GM10266 (cell line): ENCODE measurements around the gene MECP2.
A peak's percentile ranks its signal among the peaks of the same experiment; 100 is the strongest.

Experiments
- DNase-seq: peaks from one replicate; pipeline ENCODE4 v3.0.0; 2012; ENCODE audit errors: extremely low spot score
- TF ChIP-seq, protein P1 (sequence below): IDR thresholded peaks from 2 replicates; pipeline ENCODE4 v1.5.1; 2012; ENCODE audit warnings: mild to moderate bottlenecking, low read depth; ENCODE audit not compliant: control insufficient read depth, insufficient read depth; ENCODE audit errors: missing control alignments

Gene MECP2

DNA sequence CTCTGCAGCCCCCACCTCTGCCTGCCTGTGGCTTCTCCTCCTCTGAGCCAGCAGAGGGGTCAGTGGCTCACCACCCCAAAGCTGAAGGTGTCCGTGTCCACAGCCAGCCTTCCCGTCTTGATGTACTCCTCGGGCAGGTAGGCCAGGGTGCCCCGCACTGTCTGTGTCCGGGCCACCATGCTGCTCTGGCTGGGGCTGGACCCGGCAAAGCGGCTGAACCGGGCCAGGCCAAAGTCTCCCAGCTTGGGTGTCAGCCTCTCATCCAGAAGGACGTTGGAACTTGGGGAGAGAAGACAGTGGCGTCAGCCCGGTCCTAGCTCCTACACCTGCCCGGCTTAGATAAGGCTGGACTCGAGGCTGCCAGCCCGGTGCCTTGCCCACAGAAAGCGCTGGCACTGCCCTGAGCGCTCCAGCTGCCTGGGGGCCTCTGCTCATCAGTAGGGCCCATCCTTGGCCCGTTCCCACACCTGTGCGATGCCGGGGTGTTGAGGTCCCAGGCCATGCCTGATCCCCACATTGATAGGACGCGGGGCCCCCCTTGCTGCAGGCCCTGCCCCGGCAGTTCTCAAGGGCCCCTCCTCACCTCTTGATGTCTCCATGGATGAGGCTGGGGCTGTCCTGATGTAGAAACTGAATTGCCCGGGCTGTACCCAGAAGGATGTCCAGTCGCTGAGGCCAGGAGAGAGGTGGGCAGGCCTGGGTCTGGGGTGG lies 81.0 kb downstream of the MECP2 start:
- no peak for DNase-seq
- TF ChIP-seq, protein P1, sequence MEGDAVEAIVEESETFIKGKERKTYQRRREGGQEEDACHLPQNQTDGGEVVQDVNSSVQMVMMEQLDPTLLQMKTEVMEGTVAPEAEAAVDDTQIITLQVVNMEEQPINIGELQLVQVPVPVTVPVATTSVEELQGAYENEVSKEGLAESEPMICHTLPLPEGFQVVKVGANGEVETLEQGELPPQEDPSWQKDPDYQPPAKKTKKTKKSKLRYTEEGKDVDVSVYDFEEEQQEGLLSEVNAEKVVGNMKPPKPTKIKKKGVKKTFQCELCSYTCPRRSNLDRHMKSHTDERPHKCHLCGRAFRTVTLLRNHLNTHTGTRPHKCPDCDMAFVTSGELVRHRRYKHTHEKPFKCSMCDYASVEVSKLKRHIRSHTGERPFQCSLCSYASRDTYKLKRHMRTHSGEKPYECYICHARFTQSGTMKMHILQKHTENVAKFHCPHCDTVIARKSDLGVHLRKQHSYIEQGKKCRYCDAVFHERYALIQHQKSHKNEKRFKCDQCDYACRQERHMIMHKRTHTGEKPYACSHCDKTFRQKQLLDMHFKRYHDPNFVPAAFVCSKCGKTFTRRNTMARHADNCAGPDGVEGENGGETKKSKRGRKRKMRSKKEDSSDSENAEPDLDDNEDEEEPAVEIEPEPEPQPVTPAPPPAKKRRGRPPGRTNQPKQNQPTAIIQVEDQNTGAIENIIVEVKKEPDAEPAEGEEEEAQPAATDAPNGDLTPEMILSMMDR: no peak

DNA sequence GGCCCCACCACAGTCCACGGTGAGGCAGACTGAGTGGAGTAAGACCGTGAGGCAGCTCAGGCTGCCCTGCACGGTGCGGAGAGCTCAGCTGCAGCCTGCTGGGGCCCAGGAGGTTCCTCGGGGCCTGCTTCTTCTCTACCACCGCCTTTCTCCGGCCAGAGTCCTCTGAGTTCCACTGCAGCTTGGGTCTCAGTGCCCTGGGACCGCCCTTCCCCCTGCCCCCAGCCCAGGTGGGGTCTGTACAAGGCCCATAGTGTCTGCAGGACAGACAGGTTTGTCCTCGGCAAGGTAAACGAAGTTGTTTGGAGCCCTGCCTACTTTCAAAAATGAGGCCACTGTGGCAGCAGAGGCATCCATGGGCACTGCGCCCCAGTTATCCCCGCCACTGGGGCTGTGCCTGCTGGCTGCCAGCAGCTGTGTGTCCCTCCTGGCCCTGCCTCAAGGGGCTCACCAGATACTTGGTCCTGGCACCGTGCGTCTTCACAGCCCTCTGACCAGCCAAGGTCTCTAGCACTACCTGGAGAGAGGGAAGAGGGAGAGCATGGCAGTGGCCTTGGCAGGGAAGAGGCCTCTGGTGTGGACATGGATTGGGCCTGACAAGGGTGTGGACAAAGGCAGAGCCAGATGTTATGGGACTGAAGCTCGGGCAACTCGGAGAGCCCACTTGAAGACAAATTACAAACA lies 81.8 kb downstream of the MECP2 start:
- TF ChIP-seq, protein P1: no peak

DNA sequence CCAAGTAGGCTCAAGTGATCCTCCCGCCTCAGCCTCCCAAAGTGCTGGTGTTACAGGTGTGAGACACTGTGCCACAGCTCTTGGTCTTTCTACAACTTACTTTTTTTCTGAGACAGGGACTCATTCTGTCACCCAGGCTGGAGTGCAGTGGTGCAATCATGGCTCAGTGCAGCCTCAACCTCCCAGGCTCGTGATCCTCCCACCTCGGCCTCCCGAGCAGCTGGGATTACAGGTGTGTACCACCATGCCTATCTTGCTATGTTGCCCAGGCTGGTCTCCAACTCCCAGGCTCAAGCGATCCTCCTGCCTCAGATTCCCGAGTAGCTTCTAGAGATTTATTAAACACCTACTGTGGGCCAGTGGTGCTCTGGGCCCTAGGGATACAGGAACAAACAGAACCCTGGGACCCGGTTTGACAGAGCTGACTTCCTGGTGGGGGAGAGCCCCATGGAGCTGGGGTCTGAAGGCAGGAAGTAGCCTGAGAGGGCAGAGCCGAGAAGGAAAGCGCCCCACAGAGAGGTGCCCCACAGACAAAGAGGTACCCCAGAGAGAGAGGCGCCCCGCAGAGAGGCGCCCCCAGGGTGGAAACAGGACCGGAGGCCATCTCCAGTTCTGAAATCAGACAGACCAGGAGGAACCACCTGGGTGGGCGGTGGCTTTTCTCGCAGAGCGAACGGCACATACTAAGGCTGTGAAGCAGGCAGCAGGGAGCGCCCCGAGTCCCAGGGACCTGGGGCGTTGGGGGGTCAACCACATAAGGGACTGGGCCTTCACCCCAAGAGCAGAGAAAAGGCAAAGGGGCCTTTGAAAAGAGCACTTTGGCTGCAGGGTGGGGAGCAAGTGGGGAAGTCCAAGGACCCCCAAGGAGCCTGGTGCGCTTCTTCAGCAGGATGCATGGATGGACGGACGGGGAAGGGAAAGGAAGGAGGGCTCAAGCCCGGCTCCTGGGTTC lies 82.8 kb downstream of the MECP2 start:
- DNase-seq: no peak
- TF ChIP-seq, protein P1: no peak

More for the DNA sequence above, 81.8 kb downstream of the MECP2 start:
- no peak for DNase-seq

DNA sequence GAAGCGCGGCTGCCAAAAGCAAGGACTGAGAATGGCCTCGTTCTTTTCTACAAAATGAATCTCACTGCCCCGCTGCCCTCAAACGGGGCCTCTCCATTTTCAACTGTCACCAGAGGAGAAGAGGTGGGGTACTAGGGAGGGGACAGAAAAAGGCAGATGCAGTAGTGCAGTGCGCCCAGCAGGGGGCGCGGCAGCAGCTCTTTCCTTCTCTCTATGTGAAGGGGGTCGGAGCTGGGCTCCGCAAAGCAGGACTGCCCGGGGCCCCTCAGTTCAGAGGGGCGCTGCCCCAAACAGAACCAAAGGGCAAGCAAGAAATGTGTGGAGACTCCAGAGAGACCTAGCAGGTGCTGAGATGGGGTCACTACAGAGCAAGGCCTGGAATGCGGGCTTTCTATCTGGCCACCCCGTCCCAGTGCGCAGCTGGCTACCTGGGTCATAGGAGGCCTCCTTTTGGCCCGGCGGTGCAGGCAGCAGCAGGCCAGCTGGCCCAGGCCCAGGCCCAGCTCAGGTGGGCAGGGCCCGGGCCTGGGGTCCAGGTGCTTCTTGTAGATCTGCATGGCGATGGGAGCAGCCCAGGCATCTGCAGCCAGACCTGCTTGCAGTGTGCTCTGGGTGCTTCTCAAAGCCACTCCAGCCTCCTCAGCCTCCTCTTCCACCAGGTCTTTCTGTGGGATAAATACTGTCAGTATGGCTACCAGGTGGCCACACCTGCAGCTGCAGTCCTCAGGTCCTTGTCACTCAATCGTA lies 83.7 kb downstream of the MECP2 start:
- DNase-seq: peak; percentile 59
- TF ChIP-seq, protein P1: peak; percentile 71

DNA sequence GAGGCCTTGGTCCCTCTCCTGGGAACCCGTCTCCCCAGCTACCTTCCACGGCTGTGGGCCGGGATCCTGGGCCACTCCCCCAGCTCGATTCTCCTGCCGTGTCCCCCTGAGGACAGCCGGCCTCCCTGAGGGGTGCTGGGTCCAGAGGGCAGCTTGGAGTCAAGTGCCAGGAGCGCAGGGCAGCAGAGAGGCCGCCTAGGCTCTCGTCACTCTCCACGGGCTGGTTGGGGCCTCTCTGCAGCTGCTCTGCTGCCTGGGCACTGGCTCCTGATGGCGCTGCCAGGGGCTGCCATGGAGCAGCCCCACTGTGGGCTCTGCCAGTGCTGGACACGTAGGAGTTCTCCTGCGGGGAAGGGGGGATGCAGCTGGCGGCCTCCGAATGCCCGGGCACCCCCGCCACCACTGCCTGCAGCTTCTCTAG lies 84.5 kb downstream of the MECP2 start:
- TF ChIP-seq, protein P1: no peak
- no peak for DNase-seq

DNA sequence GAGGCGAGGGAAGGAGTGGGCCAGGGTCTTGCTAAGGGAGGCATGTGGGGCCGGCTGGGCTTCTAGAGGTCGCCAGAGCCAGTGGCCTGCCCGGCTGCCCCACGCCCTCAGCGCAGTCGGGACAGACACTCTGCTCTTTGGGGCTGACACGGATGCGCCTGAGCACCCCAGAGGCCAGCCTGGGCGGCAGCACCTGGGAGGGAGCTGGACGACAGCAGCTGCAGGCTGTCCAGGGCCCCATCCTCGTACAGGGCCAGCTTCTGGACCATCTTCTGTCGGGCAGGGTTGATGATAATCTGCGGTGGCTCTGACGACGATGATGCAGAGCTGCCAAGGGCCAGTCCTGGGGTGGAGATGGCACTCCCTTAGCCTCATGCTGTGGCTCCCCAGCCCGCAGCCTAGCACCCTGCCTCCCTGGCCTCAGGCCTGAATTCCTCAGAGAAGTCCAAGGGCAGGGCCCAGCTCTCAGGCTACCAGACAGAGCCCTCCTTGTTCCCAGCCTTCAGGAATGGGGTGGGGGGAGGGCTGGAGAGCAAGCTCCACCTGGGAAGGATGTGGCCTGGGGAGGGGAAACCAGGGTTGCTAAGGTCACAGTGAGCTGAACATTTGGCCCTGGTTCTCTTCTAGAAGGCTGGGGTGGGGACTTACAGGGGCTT lies 85.1 kb downstream of the MECP2 start:
- TF ChIP-seq, protein P1: no peak
- no peak for DNase-seq
